GDM1 (cell line): ENCODE results near the gene OR56B4.

Source experiments
- DNase-seq: peaks from one replicate; lab custom pipeline; 2025; lab: John Stamatoyannopoulos, UW

OR56B4 gene

DNA sequence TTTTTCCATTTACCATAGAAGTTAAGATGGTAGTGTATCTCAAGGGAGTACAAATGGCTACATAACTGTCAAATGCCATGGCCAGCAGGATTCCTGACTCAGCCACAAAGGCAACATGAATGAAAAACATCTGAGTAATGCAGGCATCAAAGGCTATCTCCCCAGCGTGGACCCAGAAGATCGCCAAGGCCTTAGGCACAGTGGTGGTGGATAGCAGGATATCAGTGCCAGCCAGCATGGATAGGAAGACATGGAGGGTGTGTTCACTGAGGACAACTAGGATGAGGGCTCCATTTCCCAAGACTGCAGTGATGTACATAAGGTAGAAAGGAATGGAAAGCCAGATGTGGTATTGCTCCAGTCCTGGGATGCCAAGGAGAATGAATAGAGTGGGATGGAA, 44.6 kb downstream of the OR56B4 start:
- no peak for DNase-seq

- DNase-seq, result no peak
Measured at GRCh38 chr11:6156628-6157359, 49.3 kb downstream of the OR56B4 start.
